Urinary bladder (tissue), 4 donors: ENCODE data around the gene LARP1. TPM values are rescaled to one million over a fixed set of nuclear protein-coding genes. Genes with fewer than 3 reads are reported as not detected.
"Not testable (repeated sequence)": the region's sequence is repeated elsewhere in the genome, so short reads cannot be mapped to it uniquely, and the experiment has no call there.

ENCODE experiments used
- DNase-seq: peaks from one replicate; pipeline ENCODE4 v3.0.0-alpha.2; 2015; ENCODE audit errors: extremely low spot score
- H3K27ac ChIP-seq: one replicate; pipeline ENCODE4 v1.5.1; 2013; ENCODE audit warnings: low read depth, mild to moderate bottlenecking, moderate library complexity
- H3K36me3 ChIP-seq: one replicate; pipeline ENCODE4 v1.6.1; 2013; ENCODE audit warnings: mild to moderate bottlenecking, moderate library complexity; ENCODE audit not compliant: insufficient read depth
- H3K4me1 ChIP-seq: one replicate; pipeline ENCODE4 v1.6.1; 2013; ENCODE audit warnings: mild to moderate bottlenecking, moderate library complexity; ENCODE audit not compliant: insufficient read depth
- H3K4me3 ChIP-seq: one replicate; pipeline ENCODE4 v1.5.1; 2013; ENCODE audit warnings: low read depth, low read length
- WGBS: extraction: QIAGEN DNeasy Blood & Tissue Kit; methylation state at CpG from one replicate; pipeline ENCODE4 v1.1.7; 2013; 5-methylcytosine and 5-hydroxymethylcytosine counted together
- polyA plus RNA-seq: library from polyadenylated mRNA; stranded (reverse); fragments of 200-250 nt; gene quantifications from one replicate; pipeline ENCODE4 v1.2.3, GENCODE V29; 2013
- total RNA-seq: library from RNA; depleted of rRNA; stranded (reverse); fragments of >200 nt; gene quantifications from one replicate; pipeline ENCODE4 v1.2.3, GENCODE V29; 2014
- donor health status: healthy with polysubstance abuse.
- donor health status: healthy.

LARP1 gene
- total and polyA plus RNA-seq, 2 donors = 30.8 to 50.0 TPM

GRCh38 chr5:154723740-154724505, 31.3 kb upstream of the LARP1 start:
- H3K4me3 ChIP-seq = no peak overlapping the region
- no peaks in the 10 kb centered on the region for H3K36me3 ChIP-seq
- 39% methylated on average over 2 of the region's 2 CpGs for WGBS
- no peaks in the 10 kb centered on the region for H3K4me1 ChIP-seq
- no peak overlapping the region for H3K27ac ChIP-seq
- no peak for DNase-seq

- Histone ChIP-seq H3K4me1 (no peaks in the 10 kb centered on the region), H3K36me3 (no peaks in the 10 kb centered on the region), H3K27ac (no peak overlapping the region), H3K4me3 (no peak overlapping the region)
- WGBS = 72% methylated on average over 1 of the region's 1 CpG
- no peak for DNase-seq
Measured at GRCh38 chr5:154727361-154727760, 27.8 kb upstream of the LARP1 start.

GRCh38 chr5:154728939-154729588, 26.1 kb upstream of the LARP1 start:
- H3K27ac ChIP-seq = no peak overlapping the region

GRCh38 chr5:154729613-154730012, 25.6 kb upstream of the LARP1 start:
- Histone ChIP-seq H3K4me3 (no peak overlapping the region), H3K4me1 (no peaks in the 10 kb centered on the region), H3K27ac (no peak overlapping the region), H3K36me3 (no peaks in the 10 kb centered on the region)
- no peak for DNase-seq
- WGBS = 83% methylated on average over 3 of the region's 3 CpGs

More at GRCh38 chr5:154728939-154729588, 26.1 kb upstream of the LARP1 start:
- Histone ChIP-seq H3K36me3 (no peaks in the 10 kb centered on the region), H3K4me3 (no peak overlapping the region), H3K4me1 (no peaks in the 10 kb centered on the region)
- DNase-seq = no peak
- WGBS = 95% methylated on average over 3 of the region's 3 CpGs

- not testable (repeated sequence) for H3K4me1 ChIP-seq, H3K4me3 ChIP-seq, H3K27ac ChIP-seq, H3K36me3 ChIP-seq, DNase-seq
- WGBS = 96% methylated on average over 8 of the region's 8 CpGs
Measured at GRCh38 chr5:154730761-154731160, 24.4 kb upstream of the LARP1 start.

GRCh38 chr5:154732212-154732611, 23.0 kb upstream of the LARP1 start:
- WGBS = 97% methylated on average over 1 of the region's 1 CpG
- Histone ChIP-seq H3K4me3 (no peak overlapping the region), H3K4me1 (no peaks in the 10 kb centered on the region), H3K27ac (no peak overlapping the region), H3K36me3 (no peaks in the 10 kb centered on the region)
- no peak for DNase-seq

GRCh38 chr5:154734370-154735248, 20.6 kb upstream of the LARP1 start:
- H3K27ac ChIP-seq = no peak overlapping the region
- no peaks in the 10 kb centered on the region for H3K4me1 ChIP-seq
- H3K4me3 ChIP-seq = no peak overlapping the region
- 81% methylated on average over 7 of the region's 7 CpGs for WGBS
- DNase-seq = no peak
- H3K36me3 ChIP-seq = no peaks in the 10 kb centered on the region

- not testable (repeated sequence) for H3K4me3 ChIP-seq, H3K36me3 ChIP-seq, DNase-seq, H3K27ac ChIP-seq, H3K4me1 ChIP-seq
- WGBS = over 99% methylated on average over 7 of the region's 7 CpGs
Measured at GRCh38 chr5:154735362-154735761, 19.8 kb upstream of the LARP1 start.

- H3K4me1 ChIP-seq, DNase-seq, H3K4me3 ChIP-seq, H3K27ac ChIP-seq, H3K36me3 ChIP-seq: not testable (repeated sequence)
- WGBS = 98% methylated on average over 1 of the region's 1 CpG
Measured at GRCh38 chr5:154736372-154736771, 18.8 kb upstream of the LARP1 start.

- Histone ChIP-seq H3K4me1 (no peaks in the 10 kb centered on the region), H3K4me3 (no peak overlapping the region), H3K36me3 (no peaks in the 10 kb centered on the region), H3K27ac (no peak overlapping the region)
- no peak for DNase-seq
- WGBS = 75% methylated on average over 6 of the region's 6 CpGs
Measured at GRCh38 chr5:154737667-154738320, 17.4 kb upstream of the LARP1 start.

GRCh38 chr5:154740483-154740882, 14.7 kb upstream of the LARP1 start:
- no peak for DNase-seq
- Histone ChIP-seq H3K4me3 (no peak overlapping the region), H3K4me1 (no peaks in the 10 kb centered on the region), H3K36me3 (no peaks in the 10 kb centered on the region), H3K27ac (no peak overlapping the region)
- WGBS = 47% methylated on average over 2 of the region's 2 CpGs

GRCh38 chr5:154740957-154741356, 14.2 kb upstream of the LARP1 start:
- no peaks in the 10 kb centered on the region for H3K36me3 ChIP-seq
- DNase-seq = no peak
- no peak overlapping the region for H3K4me3 ChIP-seq
- H3K4me1 ChIP-seq = no peaks in the 10 kb centered on the region
- no peak overlapping the region for H3K27ac ChIP-seq
- WGBS = 42% methylated on average over 5 of the region's 5 CpGs

GRCh38 chr5:154741415-154741814, 13.8 kb upstream of the LARP1 start:
- H3K27ac ChIP-seq = no peak overlapping the region
- H3K4me3 ChIP-seq = no peak overlapping the region
- H3K4me1 ChIP-seq = no peaks in the 10 kb centered on the region
- H3K36me3 ChIP-seq = no peaks in the 10 kb centered on the region
- WGBS = 94% methylated on average over 4 of the region's 4 CpGs
- DNase-seq = no peak
